SKM-1 (cell line): ENCODE data around the gene NCK1.

Experiments
- DNase-seq: peaks from one replicate; lab custom pipeline; 2025; ENCODE audit not compliant: unreplicated experiment; lab: John Stamatoyannopoulos, UW

NCK1 gene

GRCh38 chr3:136861890-136862616 is at the start of gene NCK1:
TSS of gene NCK1 (plus strand) at chr3:136862208. CDS start at chr3:136928002, 65,794 bp downstream.
- DNase-seq = peak; percentile 93

GRCh38 chr3:136817448-136817847 is 44.6 kb upstream of the NCK1 start:
- DNase-seq = no peak

- no peak for DNase-seq
Observed at GRCh38 chr3:136818191-136818768, 43.7 kb upstream of the NCK1 start.

- DNase-seq = no peak
Observed at GRCh38 chr3:136818769-136819391, 43.1 kb upstream of the NCK1 start, which contains the start of gene SLC35G2. TSS of gene SLC35G2 (plus strand) at chr3:136819126. CDS start at chr3:136854461, 35,335 bp downstream.

- DNase-seq = no peak
Observed at GRCh38 chr3:136819392-136819730, 42.6 kb upstream of the NCK1 start.

GRCh38 chr3:136819731-136820679 is 42.0 kb upstream of the NCK1 start:
- no peak for DNase-seq

GRCh38 chr3:136831461-136831860 is 30.5 kb upstream of the NCK1 start:
- DNase-seq = no peak

- DNase-seq = no peak
Observed at GRCh38 chr3:136835089-136835812, 26.8 kb upstream of the NCK1 start.

- DNase-seq = no peak
Observed at GRCh38 chr3:136835813-136836510, 26.0 kb upstream of the NCK1 start.

GRCh38 chr3:136836511-136837156 is 25.4 kb upstream of the NCK1 start:
- DNase-seq = no peak

- no peak for DNase-seq
Observed at GRCh38 chr3:136838641-136839555, 23.1 kb upstream of the NCK1 start.

GRCh38 chr3:136839556-136839931 is 22.5 kb upstream of the NCK1 start:
- no peak for DNase-seq

- no peak for DNase-seq
Observed at GRCh38 chr3:136840252-136840651, 21.8 kb upstream of the NCK1 start.

- DNase-seq = no peak
Observed at GRCh38 chr3:136842294-136842693, 19.7 kb upstream of the NCK1 start.

GRCh38 chr3:136844724-136845123 is 17.3 kb upstream of the NCK1 start:
- no peak for DNase-seq

GRCh38 chr3:136852180-136852579 is 9.8 kb upstream of the NCK1 start:
- no peak for DNase-seq

GRCh38 chr3:136856665-136857064 is 5.3 kb upstream of the NCK1 start:
- peak; percentile 25 for DNase-seq

- no peak for DNase-seq
Observed at GRCh38 chr3:136858381-136858780, 3.6 kb upstream of the NCK1 start.
